Karpas-422 (cell line): ENCODE measurements around the gene SAV1. TPM values are rescaled to one million over a fixed set of nuclear protein-coding genes. Genes with fewer than 3 reads are reported as not detected.
"Not testable (repeated sequence)": the region's sequence is repeated elsewhere in the genome, so short reads cannot be mapped to it uniquely, and the experiment has no call there.

Experiments
- DNase-seq: peaks from one replicate; pipeline ENCODE4 v3.0.0-alpha.2; 2015
- H2AFZ ChIP-seq: fragments of 200-600 bp; sonication (generic); 2 replicates; pipeline ENCODE4 v1.6.1; 2014; ENCODE audit warnings: antibody characterized with exemption, low read length, mixed read lengths
- H3K27ac ChIP-seq: fragments of 200-600 bp; sonication (generic); 2 replicates; pipeline ENCODE4 v1.5.1; 2014; ENCODE audit warnings: mild to moderate bottlenecking, low read length, moderate library complexity
- H3K27me3 ChIP-seq: fragments of 200-600 bp; sonication (generic); 2 replicates; pipeline ENCODE4 v1.6.1; 2014; ENCODE audit warnings: low read length, mixed read lengths
- H3K36me3 ChIP-seq: fragments of 200-600 bp; sonication (generic); 2 replicates; pipeline ENCODE4 v1.6.1; 2014; ENCODE audit warnings: low read length, mixed read lengths; ENCODE audit not compliant: insufficient read depth
- H3K4me1 ChIP-seq: fragments of 200-600 bp; sonication (generic); 2 replicates; pipeline ENCODE4 v1.6.1; 2014; ENCODE audit warnings: mild to moderate bottlenecking, low read length, mixed read lengths
- H3K4me2 ChIP-seq: fragments of 200-600 bp; sonication (generic); 2 replicates; pipeline ENCODE4 v1.6.1; 2014; ENCODE audit warnings: low read length, low read depth, mild to moderate bottlenecking; ENCODE audit not compliant: poor library complexity, severe bottlenecking
- H3K4me3 ChIP-seq: fragments of 200-600 bp; sonication (generic); 2 replicates; pipeline ENCODE4 v1.5.1; 2014; ENCODE audit warnings: mild to moderate bottlenecking, antibody characterized with exemption, low read length, mixed read lengths
- H3K79me2 ChIP-seq: fragments of 200-600 bp; sonication (generic); 2 replicates; pipeline ENCODE4 v1.6.1; 2014; ENCODE audit warnings: mild to moderate bottlenecking, low read length, mixed read lengths
- H3K9ac ChIP-seq: fragments of 200-600 bp; sonication (generic); 2 replicates; pipeline ENCODE4 v1.6.0; 2014; ENCODE audit warnings: low read length
- H3K9me2 ChIP-seq: fragments of 200-600 bp; sonication (generic), shearing (Covaris generic); replicated peaks from 2 replicates; pipeline ENCODE4 v1.6.0; 2014; ENCODE audit warnings: mild to moderate bottlenecking, low read length, moderate library complexity; ENCODE audit not compliant: insufficient read depth
- H3K9me3 ChIP-seq: fragments of 300-700, 200-600 bp; sonication (generic); 2 replicates; pipeline ENCODE4 v1.6.1; 2014; ENCODE audit warnings: low read length, mixed read lengths
- H4K20me1 ChIP-seq: fragments of 200-600 bp; sonication (generic); 2 replicates; pipeline ENCODE4 v1.6.1; 2014; ENCODE audit warnings: mild to moderate bottlenecking, antibody characterized with exemption, low read length, low read depth; ENCODE audit not compliant: insufficient read depth
- total RNA-seq: library from RNA; depleted of rRNA; stranded (reverse); fragments of >200 nt; shearing (Covaris generic); gene quantifications from 2 replicates; pipeline ENCODE4 v1.2.3, GENCODE V29; 2014; ENCODE audit warnings: low replicate concordance

The SAV1 gene
- total RNA-seq, 1 experiment from 2014 or later: 22.0 TPM

DNA sequence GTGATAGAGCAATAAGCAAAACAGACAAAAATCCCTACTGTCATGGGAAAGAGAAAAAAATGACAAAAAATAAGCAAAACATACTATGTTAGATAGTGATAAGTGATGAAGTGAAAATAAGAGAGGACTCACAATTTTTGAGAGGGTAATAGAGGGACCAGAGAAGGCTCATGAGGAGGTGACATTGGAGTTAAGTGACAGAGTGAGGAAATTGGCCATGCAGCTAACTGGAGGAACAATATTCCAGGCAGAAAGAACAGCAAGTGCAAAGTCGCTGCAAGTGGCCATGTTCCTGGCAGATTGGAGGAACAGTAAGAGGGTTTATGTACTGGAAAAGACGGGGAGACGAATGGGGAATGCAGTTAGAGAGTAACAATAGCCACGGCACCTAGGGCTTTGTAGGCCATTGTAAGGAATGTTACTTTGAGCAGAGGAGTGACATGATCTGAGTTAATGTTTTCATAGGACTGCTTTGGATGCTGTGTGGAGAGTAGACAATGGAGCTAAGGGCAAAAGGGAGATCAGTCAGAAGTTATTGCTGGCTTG is 1.4 kb upstream of the SAV1 start:
- H3K4me3 ChIP-seq: no peak overlapping the region
- no peak overlapping the region for H3K4me2 ChIP-seq
- no peak overlapping the region for H3K27ac ChIP-seq
- no peaks in the 10 kb centered on the region for H3K9me2 ChIP-seq
- H3K79me2 ChIP-seq: peaks cover 22% of the 10 kb centered on the region
- H3K9ac ChIP-seq: no peak overlapping the region
- no peaks in the 10 kb centered on the region for H4K20me1 ChIP-seq
- peaks cover 31% of the 10 kb centered on the region for H3K4me1 ChIP-seq
- H3K27me3 ChIP-seq: no peaks in the 10 kb centered on the region
- H3K9me3 ChIP-seq: no peaks in the 10 kb centered on the region
- H2AFZ ChIP-seq: no peak overlapping the region
- no peak for DNase-seq
- H3K36me3 ChIP-seq: peaks cover 3% of the 10 kb centered on the region; the same call in 1 of the 2 replicates

DNA sequence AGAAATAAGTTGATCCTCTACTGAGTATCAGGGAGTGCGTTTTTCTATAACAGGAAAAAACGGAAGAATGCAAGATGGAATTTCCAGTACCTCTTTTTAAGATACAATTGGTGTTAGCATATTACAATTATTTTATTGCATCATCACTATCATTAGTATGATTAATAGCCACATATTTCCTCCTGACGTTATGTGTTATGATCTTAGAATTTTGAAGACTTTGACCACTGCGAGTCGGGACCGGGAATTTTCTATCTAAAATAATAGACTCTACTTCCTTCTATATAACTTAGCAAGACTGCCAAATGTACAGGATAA is 679 bp upstream of the SAV1 start:
- Histone ChIP-seq H3K4me1 (peaks cover 31% of the 10 kb centered on the region), H3K4me3 (peak overlapping the region; percentile 75), H3K4me2 (peak overlapping the region; percentile 91), H3K36me3 (peaks cover 6% of the 10 kb centered on the region; the same call in 1 of the 2 replicates), H2AFZ (peak overlapping the region; percentile 98), H3K79me2 (peaks cover 22% of the 10 kb centered on the region), H3K27ac (no peak overlapping the region), H3K9me3 (no peaks in the 10 kb centered on the region), H3K27me3 (no peaks in the 10 kb centered on the region), H4K20me1 (no peaks in the 10 kb centered on the region), H3K9me2 (no peaks in the 10 kb centered on the region), H3K9ac (peak overlapping the region; percentile 76)
- no peak for DNase-seq

DNA sequence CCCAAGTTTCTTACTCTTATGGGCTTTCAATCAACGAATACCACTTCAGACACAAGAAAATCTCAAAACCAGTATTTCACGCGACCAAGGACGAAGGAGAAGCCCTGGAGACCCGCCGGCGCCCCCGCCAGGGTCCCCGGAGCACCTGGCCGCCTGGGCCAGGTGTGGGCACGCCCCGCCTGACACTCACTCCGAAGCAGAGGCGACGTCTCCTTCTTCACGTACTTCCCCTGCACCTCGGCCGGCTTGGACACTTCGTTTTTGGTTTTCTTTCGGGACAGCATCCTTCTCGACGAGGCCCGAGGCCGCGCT is 466 bp downstream of the SAV1 start:
- H2AFZ ChIP-seq: peak overlapping the region; percentile 98

DNA sequence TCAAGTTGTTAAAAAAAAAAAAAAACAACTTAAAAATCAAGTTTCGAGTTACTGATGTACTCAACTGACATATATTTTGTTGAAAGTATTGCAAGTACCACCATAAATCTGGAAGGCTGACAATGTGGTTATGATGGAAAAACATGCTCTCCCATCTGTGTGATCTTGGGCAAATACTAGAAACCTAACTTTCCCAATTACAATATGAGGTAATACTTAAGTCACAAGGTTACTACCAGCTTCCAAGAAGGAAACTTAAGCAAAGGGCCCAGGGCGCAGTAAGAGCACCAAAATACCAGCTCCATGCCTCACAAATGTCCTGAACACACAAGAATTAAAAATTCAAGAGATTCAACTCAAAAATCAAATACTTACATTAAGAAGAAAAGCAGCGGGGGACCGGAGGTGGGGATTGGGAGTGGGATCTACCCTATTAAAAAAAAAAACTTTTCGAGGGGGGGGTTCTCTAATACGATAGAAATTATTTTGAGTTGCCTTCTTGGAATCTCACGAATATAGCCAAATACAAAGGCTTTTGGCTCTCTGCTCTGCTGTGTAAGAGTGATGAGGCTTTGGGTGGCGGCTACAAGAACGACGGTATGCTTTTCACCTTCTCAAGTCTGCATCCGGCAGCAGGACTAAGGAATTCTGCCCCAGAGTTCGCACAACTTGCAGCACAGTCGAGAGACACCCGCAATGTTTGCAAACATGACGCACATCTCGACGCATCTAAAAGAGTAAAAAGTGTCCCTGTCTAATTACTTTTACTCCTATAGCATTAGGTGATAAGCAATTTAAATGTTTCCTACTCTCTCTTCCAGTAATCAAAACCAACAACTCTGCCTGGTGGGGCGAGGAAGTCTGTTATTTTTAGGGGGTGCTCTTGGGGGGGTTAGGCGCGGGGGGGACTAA is 1.1 kb downstream of the SAV1 start:
- Histone ChIP-seq H3K4me3 (peak overlapping the region; percentile 75), H3K79me2 (peaks cover 22% of the 10 kb centered on the region), H3K4me1 (peaks cover 31% of the 10 kb centered on the region), H4K20me1 (no peaks in the 10 kb centered on the region), H2AFZ (peak overlapping the region; percentile 98), H3K36me3 (peaks cover 6% of the 10 kb centered on the region; the same call in 1 of the 2 replicates), H3K27ac (no peak overlapping the region), H3K4me2 (peak overlapping the region; percentile 91), H3K9me3 (no peaks in the 10 kb centered on the region), H3K27me3 (no peaks in the 10 kb centered on the region), H3K9ac (peak overlapping the region; percentile 76), H3K9me2 (no peaks in the 10 kb centered on the region)
- peak; percentile 73 for DNase-seq

More for the DNA sequence above, 466 bp downstream of the SAV1 start:
- peak overlapping the region; percentile 91 for H3K4me2 ChIP-seq
- H3K9ac ChIP-seq: peak overlapping the region; percentile 76
- H3K9me3 ChIP-seq: no peaks in the 10 kb centered on the region
- H3K27me3 ChIP-seq: no peaks in the 10 kb centered on the region
- peak overlapping the region; percentile 75 for H3K4me3 ChIP-seq
- H3K27ac ChIP-seq: no peak overlapping the region
- peak; percentile 72 for DNase-seq
- no peaks in the 10 kb centered on the region for H3K9me2 ChIP-seq
- H3K4me1 ChIP-seq: peaks cover 31% of the 10 kb centered on the region
- peaks cover 6% of the 10 kb centered on the region; the same call in 1 of the 2 replicates for H3K36me3 ChIP-seq
- H4K20me1 ChIP-seq: no peaks in the 10 kb centered on the region
- peaks cover 22% of the 10 kb centered on the region for H3K79me2 ChIP-seq

DNA sequence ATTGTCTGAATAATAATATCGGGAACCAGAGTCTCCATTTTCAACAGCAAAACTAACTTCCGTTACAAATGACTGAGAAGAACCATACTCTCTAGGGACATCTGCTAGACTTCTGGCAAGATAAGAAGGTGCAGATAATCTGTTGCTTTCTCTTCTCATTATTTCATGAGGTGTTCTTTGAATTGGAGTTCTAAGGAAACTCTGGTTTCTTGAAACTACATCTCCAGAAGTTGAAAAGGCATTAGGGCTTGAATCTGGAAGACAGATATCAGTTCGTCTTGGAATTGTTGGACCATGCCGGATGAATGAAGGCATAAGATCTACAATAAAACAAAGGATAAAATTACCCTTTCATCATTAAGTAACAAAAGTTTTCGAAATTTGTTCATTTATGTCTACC is 2.8 kb downstream of the SAV1 start:
- not testable (repeated sequence) for H3K27ac ChIP-seq, H3K9me2 ChIP-seq, H3K9ac ChIP-seq, DNase-seq, H3K9me3 ChIP-seq, H2AFZ ChIP-seq, H3K27me3 ChIP-seq, H4K20me1 ChIP-seq
- peak overlapping the region; percentile 91 for H3K4me2 ChIP-seq
- H3K36me3 ChIP-seq: peaks cover 13% of the 10 kb centered on the region; the same call in 1 of the 2 replicates
- peaks cover 25% of the 10 kb centered on the region for H3K79me2 ChIP-seq
- H3K4me3 ChIP-seq: peak overlapping the region; percentile 21; the same call in 1 of the 2 replicates
- peaks cover 31% of the 10 kb centered on the region for H3K4me1 ChIP-seq

DNA sequence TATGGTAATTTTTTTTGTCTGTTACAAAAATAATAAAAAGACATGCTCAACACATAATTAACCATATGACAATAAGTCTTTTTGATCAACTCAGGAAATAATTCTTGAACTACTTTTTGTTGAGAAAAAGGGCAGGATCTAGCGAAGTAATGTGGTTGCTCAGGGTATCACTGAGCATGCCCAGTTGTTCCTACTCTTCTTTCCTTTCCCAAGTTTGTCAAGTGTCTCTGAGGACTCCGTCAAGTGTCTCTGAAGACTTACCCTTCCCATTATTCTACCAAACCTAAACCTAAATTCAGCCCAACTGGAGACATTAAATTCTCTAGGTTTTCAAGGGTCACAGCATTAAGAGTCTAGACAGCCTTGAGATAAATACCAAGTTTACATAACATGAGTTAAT is 3.5 kb downstream of the SAV1 start:
- not testable (repeated sequence) for H3K4me2 ChIP-seq

DNA sequence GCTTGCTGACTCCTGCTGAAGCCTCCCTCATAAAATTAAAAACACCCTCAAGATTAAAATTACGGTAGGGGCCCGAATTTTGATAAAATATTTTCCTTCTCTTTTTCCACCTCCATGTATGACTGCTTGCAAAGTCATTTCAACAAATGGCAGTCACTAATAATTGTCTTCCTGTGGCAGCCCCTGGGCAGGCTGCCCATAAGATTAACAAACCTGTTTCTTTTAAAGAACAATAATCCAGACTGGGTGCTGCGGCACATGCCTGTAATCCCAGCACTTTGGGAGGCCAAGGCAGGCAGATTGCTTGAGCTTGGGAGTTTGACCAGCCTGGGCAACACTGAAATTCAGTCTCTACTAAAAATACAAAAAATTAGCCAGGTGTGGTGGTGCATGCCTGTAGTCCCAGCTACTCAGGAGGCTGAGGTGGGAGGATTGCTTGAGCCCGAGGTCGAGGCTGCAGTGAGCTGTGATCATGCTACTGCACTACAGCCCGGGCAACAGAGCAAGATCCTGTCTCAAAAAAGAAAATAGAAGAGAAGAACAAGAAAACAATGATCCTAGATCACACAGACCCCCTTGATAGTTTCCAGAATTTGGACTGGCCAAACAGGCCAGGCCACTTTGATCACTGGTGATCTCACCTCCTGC is 8.7 kb downstream of the SAV1 start:
- Histone ChIP-seq H2AFZ (no peak overlapping the region), H4K20me1 (0 out of 2 replicates have a peak, but pooled peaks cover 5% of the 10 kb centered on the region), H3K27ac (no peak overlapping the region), H3K79me2 (peaks cover 17% of the 10 kb centered on the region), H3K9me2 (no peaks in the 10 kb centered on the region), H3K27me3 (no peaks in the 10 kb centered on the region), H3K36me3 (peaks cover 10% of the 10 kb centered on the region; the same call in 1 of the 2 replicates), H3K9ac (no peak overlapping the region), H3K9me3 (no peaks in the 10 kb centered on the region), H3K4me2 (no peak overlapping the region), H3K4me1 (no peaks in the 10 kb centered on the region), H3K4me3 (no peak overlapping the region)
- DNase-seq: no peak

More for the DNA sequence above, 3.5 kb downstream of the SAV1 start:
- not testable (repeated sequence) for H3K4me3 ChIP-seq, H3K27me3 ChIP-seq, H3K9me2 ChIP-seq, H3K9ac ChIP-seq, H3K9me3 ChIP-seq, H4K20me1 ChIP-seq, DNase-seq, H3K27ac ChIP-seq, H2AFZ ChIP-seq
- Histone ChIP-seq H3K4me1 (peaks cover 31% of the 10 kb centered on the region), H3K36me3 (peaks cover 13% of the 10 kb centered on the region; the same call in 1 of the 2 replicates), H3K79me2 (peaks cover 25% of the 10 kb centered on the region)

DNA sequence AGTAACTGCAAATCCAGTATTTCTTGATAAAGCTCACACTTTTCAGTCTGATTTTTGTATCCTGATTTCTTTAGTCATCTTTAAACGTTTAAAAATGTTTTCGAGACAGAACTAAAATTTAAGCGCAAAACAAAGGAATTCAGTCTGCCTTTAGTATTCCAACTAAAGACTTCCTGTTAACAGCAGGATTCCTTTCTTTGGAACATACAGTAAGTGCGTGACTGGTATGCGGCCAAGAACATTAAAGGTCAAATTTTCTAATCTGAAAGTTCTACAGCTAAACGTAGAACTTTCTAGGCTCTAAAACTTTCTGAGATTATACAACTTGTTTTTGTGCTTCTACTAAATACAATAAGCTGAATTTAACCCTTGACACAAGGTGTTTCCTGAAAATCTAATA is 9.9 kb downstream of the SAV1 start:
- Histone ChIP-seq H3K9me2 (no peaks in the 10 kb centered on the region), H3K79me2 (peaks cover 21% of the 10 kb centered on the region), H3K27ac (no peak overlapping the region), H4K20me1 (0 out of 2 replicates have a peak, but pooled peaks cover 5% of the 10 kb centered on the region), H3K27me3 (no peaks in the 10 kb centered on the region), H3K9me3 (no peaks in the 10 kb centered on the region), H3K4me1 (no peaks in the 10 kb centered on the region), H3K4me3 (no peak overlapping the region), H3K36me3 (peaks cover 8% of the 10 kb centered on the region; the same call in 1 of the 2 replicates), H3K4me2 (no peak overlapping the region), H3K9ac (no peak overlapping the region), H2AFZ (no peak overlapping the region)
- no peak for DNase-seq
